Keratinocyte (primary cell): ENCODE results near the gene SP1. TPM values are rescaled to one million over a fixed set of nuclear protein-coding genes. Genes with fewer than 3 reads are reported as not detected.

Source experiments
- DNase-seq: peaks from one replicate; pipeline ENCODE4 v3.0.0-alpha.2; 2011; ENCODE audit warnings: low read depth, missing footprints, low spot score
- FAIRE-seq: peaks from 2 replicates; lab custom pipeline; 2011; peaks lifted over from hg19 to GRCh38; lab: Jason Lieb, UNC
- H2AFZ ChIP-seq: 2 replicates; pipeline ENCODE4 v1.6.0; 2012; ENCODE audit warnings: low read length, control low read depth, inconsistent platforms; ENCODE audit not compliant: control insufficient read depth
- H3K27ac ChIP-seq: 2 replicates; pipeline ENCODE4 v1.5.1; 2011; ENCODE audit warnings: low read length; ENCODE audit not compliant: control insufficient read depth, insufficient read depth
- H3K27me3 ChIP-seq: 3 replicates; pipeline ENCODE4 v1.6.0; 2011; ENCODE audit warnings: low read length; ENCODE audit not compliant: control insufficient read depth, insufficient read depth; ENCODE audit errors: extremely low read depth
- H3K36me3 ChIP-seq, 2 experiments: 2 replicates in 1 of 2; 3 replicates in 1 of 2; pipeline ENCODE4 v1.5.1; 2011; ENCODE audit warnings: low read length in 2 of 2, mild to moderate bottlenecking in 1 of 2; ENCODE audit not compliant: control insufficient read depth in 2 of 2, insufficient read depth in 2 of 2; ENCODE audit errors: extremely low read depth in 1 of 2
- H3K4me1 ChIP-seq: 3 replicates; pipeline ENCODE4 v1.5.1; 2011; ENCODE audit warnings: low read length; ENCODE audit not compliant: control insufficient read depth, insufficient read depth; ENCODE audit errors: extremely low read depth
- H3K4me2 ChIP-seq: 3 replicates; pipeline ENCODE4 v1.6.0; 2011; ENCODE audit warnings: low read depth, low read length; ENCODE audit not compliant: control insufficient read depth, insufficient read depth; ENCODE audit errors: extremely low read depth
- H3K4me3 ChIP-seq, 3 experiments: fragments of 200-600 bp in 1 of 3; sonication (generic) in 1 of 3; 2 replicates in 2 of 3; 3 replicates in 1 of 3; pipeline ENCODE4 v1.5.1; 2011 to 2016; ENCODE audit warnings: low read length in 3 of 3, mild to moderate bottlenecking in 3 of 3, control low read depth in 2 of 3, inconsistent platforms in 1 of 3, low read depth in 1 of 3, mixed read lengths in 1 of 3, mixed run types in 1 of 3, moderate library complexity in 1 of 3; ENCODE audit not compliant: control insufficient read depth in 2 of 3, insufficient read depth in 2 of 3; ENCODE audit errors: extremely low read depth in 1 of 3
- H3K79me2 ChIP-seq: 2 replicates; pipeline ENCODE4 v1.6.0; 2012; ENCODE audit warnings: low read length; ENCODE audit not compliant: control insufficient read depth, insufficient read depth
- H3K9ac ChIP-seq: 3 replicates; pipeline ENCODE4 v1.6.0; 2011; ENCODE audit warnings: low read length; ENCODE audit not compliant: control insufficient read depth, insufficient read depth; ENCODE audit errors: extremely low read depth
- H3K9me1 ChIP-seq: 3 replicates; pipeline ENCODE4 v1.6.0; 2011; ENCODE audit warnings: low read length; ENCODE audit not compliant: control insufficient read depth, insufficient read depth; ENCODE audit errors: extremely low read depth
- H3K9me3 ChIP-seq: 2 replicates; pipeline ENCODE4 v1.5.1; 2012; ENCODE audit warnings: low read depth, low read length; ENCODE audit not compliant: control insufficient read depth
- H4K20me1 ChIP-seq: 3 replicates; pipeline ENCODE4 v1.6.0; 2011; ENCODE audit warnings: low read length; ENCODE audit not compliant: control insufficient read depth, insufficient read depth; ENCODE audit errors: extremely low read depth
- EZH2 ChIP-seq: IDR thresholded peaks from one replicate; pipeline ENCODE4 v1.6.1; 2012; ENCODE audit warnings: inconsistent platforms, mild to moderate bottlenecking, low read length, moderate library complexity
- dilution Hi-C: fragments of 300-500 bp; cut with MboI; formaldehyde crosslinking; loops from one replicate; pipeline ENCODE4 v1.7.0; 2020; ENCODE audit warnings: low sequenced_read_pairs; ENCODE audit not compliant: extremely low pct_ligation_motif_present
- polyA plus RNA-seq, 5 experiments: library from polyadenylated mRNA; depleted of rRNA in 3 of 5; stranded (reverse) in 3 of 5; stranded (forward) in 1 of 5; unstranded in 1 of 5; fragments of >200 nt; gene quantifications; 1 replicate in 1 of 5; 2 replicates in 3 of 5; 3 replicates in 1 of 5; pipeline versions ENCODE4 v1.2.1 to v1.2.3, GENCODE V29; 2011 to 2012; ENCODE audit warnings: missing spikeins in 2 of 5, low read depth in 1 of 5, low replicate concordance in 1 of 5
- TF ChIP-seq, protein P1 (sequence below), 3 experiments: IDR thresholded peaks in 1 of 3; conservative IDR thresholded peaks in 1 of 3; optimal IDR thresholded peaks in 1 of 3; 2 replicates in 2 of 3; 3 replicates in 1 of 3; pipeline versions ENCODE3 to v1.5.1; 2011; ENCODE audit warnings: low read length in 3 of 3, mild to moderate bottlenecking in 3 of 3, moderate library complexity in 2 of 3, control low read depth in 1 of 3, inconsistent platforms in 1 of 3; ENCODE audit not compliant: insufficient read depth in 2 of 3; ENCODE audit errors: extremely low read depth in 1 of 3

SP1 gene
- polyA plus RNA-seq, 1 donor (not counting 4 experiments of a cell fraction or from before 2014, with no cell fraction given), result 30.7 TPM

DNA sequence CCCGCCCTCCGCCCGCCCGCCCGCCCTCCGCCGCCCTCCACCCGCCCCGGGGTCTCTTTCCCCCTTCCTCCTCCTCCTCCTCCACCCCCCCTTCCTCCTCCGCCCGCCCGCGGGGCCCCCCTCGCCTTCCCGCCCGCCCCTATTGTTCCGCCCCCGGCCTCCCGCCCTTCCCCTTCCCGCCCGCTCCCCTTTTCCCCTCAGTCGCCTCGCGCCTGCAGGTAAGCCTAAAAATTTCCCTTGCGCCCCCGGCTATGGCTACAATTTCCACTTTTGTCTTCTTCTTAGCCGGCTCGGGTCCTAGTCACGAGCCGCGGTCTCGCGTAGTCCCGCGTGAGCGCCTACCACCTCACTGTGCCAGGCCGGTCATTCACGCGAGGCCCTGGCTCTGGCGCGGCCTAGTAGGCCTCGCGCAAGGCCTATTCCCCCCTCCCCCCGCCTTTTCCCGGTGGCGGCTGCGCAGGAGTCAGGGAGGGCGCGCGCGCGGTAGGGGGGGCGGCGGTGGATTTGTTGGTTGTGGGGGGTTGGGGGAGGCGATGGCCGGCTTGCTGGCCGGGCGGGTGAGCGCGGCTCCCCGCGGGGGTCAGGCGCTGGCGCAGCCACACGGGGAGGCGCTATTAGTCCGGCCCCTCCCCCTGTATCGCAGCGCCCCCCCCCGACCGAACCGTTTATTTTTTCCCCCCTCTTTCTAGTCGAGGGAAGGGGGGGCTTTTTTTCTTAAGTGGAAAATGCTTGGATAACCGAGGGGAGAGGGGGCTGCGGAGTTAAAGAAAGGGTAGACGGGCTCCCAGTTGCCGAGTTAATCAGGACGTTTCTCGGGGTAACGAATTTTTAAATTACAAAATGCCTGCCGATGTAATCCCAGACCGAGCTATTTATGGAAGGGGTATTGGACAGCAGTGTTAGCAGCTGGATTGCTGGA is 72.4 kb downstream of the SP1 start:
- no peaks in the 10 kb centered on the region for H3K27me3 ChIP-seq
- H3K9me3 ChIP-seq, result no peaks in the 10 kb centered on the region
- H2AFZ ChIP-seq, result no peak overlapping the region
- peaks cover 26 to 44% of the 10 kb centered on the region in 2 experiments for H3K36me3 ChIP-seq
- peak overlapping the region; percentile 69 to 96 (median 92) for H3K4me3 ChIP-seq
- peaks cover 26% of the 10 kb centered on the region for H4K20me1 ChIP-seq
- peak overlapping the region; percentile 85 for H3K27ac ChIP-seq
- dilution Hi-C loops, result no loop called here
- H3K4me1 ChIP-seq, result peaks cover 13% of the 10 kb centered on the region
- no peaks in the 10 kb centered on the region for H3K9me1 ChIP-seq
- DNase-seq (no peak), FAIRE-seq (no peak)
- TF ChIP-seq, protein P1, sequence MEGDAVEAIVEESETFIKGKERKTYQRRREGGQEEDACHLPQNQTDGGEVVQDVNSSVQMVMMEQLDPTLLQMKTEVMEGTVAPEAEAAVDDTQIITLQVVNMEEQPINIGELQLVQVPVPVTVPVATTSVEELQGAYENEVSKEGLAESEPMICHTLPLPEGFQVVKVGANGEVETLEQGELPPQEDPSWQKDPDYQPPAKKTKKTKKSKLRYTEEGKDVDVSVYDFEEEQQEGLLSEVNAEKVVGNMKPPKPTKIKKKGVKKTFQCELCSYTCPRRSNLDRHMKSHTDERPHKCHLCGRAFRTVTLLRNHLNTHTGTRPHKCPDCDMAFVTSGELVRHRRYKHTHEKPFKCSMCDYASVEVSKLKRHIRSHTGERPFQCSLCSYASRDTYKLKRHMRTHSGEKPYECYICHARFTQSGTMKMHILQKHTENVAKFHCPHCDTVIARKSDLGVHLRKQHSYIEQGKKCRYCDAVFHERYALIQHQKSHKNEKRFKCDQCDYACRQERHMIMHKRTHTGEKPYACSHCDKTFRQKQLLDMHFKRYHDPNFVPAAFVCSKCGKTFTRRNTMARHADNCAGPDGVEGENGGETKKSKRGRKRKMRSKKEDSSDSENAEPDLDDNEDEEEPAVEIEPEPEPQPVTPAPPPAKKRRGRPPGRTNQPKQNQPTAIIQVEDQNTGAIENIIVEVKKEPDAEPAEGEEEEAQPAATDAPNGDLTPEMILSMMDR (optimal IDR thresholded peaks at IDR 0.05 in 1 of 3, IDR thresholded peaks at IDR 0.05 in 1 of 3, conservative IDR thresholded peaks at IDR 0.05 in 1 of 3; ENCODE audit: extremely low read depth in 1 of 3, insufficient read depth in 2 of 3, low read length in 3 of 3), result peak in 1 of 3 experiments; percentile 48
- no peak for TF ChIP-seq EZH2
- peaks cover 50% of the 10 kb centered on the region for H3K79me2 ChIP-seq
- H3K4me2 ChIP-seq, result peak overlapping the region; percentile 92
- H3K9ac ChIP-seq, result peak overlapping the region; percentile 95

DNA sequence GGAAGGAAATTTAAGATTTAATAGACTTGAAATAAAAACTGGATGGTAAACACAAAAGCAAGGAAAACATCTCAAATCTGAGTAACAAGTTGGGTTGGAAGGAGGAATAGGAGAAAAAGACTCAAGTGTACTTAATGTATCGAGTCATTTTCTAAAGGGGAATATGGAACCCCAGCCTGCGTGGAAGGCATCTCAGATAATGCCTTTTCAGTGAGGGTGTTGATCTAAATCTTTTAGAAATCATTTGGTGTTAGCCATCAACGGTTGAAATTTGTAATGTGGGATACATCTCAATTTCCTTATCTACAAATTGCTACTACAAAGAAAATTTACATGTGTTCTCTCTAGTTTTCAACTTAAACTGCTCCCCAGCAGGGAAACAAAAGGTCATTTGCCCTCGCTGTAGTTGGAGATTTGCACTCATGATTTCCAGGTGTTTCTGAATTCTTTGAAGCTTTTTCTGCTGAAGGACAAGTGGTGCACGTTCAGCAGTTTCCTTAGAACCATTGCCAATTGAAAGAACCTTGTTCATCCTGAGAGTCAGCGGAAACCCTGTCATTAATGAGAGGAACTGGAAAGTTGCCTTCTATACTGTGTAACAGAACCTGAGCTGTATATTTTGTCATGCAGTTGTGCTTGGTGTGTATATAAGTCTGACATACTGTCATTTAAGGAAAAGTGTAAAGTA is 74.1 kb downstream of the SP1 start:
- Histone ChIP-seq H3K9me1 (no peaks in the 10 kb centered on the region), H3K27me3 (no peaks in the 10 kb centered on the region), H3K36me3 (peaks cover 30 to 51% of the 10 kb centered on the region in 2 experiments), H2AFZ (no peak overlapping the region), H3K4me3 (peak overlapping the region; percentile 69 to 96 (median 92)), H4K20me1 (peaks cover 30% of the 10 kb centered on the region), H3K9me3 (no peaks in the 10 kb centered on the region), H3K4me1 (peaks cover 13% of the 10 kb centered on the region), H3K79me2 (peaks cover 66% of the 10 kb centered on the region), H3K27ac (peak overlapping the region; percentile 85), H3K9ac (peak overlapping the region; percentile 95), H3K4me2 (peak overlapping the region; percentile 92)
- DNase-seq (no peak), FAIRE-seq (no peak)
- dilution Hi-C loops, result no loop called here
- TF ChIP-seq, protein P1 (optimal IDR thresholded peaks at IDR 0.05 in 1 of 3, IDR thresholded peaks at IDR 0.05 in 1 of 3, conservative IDR thresholded peaks at IDR 0.05 in 1 of 3; ENCODE audit: extremely low read depth in 1 of 3, insufficient read depth in 2 of 3, low read length in 3 of 3), result no peak
- no peak for TF ChIP-seq EZH2
